Posterior vena cava (tissue), 2 donors: ENCODE measurements around the gene FKBP1B. TPM values are rescaled to one million over a fixed set of nuclear protein-coding genes. Genes with fewer than 3 reads are reported as not detected.
"Not testable (repeated sequence)": the region's sequence is repeated elsewhere in the genome, so short reads cannot be mapped to it uniquely, and the experiment has no call there.

Experiments
- DNase-seq: peaks from one replicate; pipeline ENCODE4 v3.0.0-alpha.2; 2020; ENCODE audit warnings: low spot score
- intact Hi-C, 2 donors: fragments of 100-400 bp; cut with DNase I; formaldehyde crosslinking; loops; one replicate each; pipeline versions ENCODE4 v1.14.1 to v1.14.2; 2022 to 2023
- long read RNA-seq, 2 donors: library from polyadenylated mRNA; unstranded; transcript quantifications; one replicate each; pipeline ENCODE4 v2.0.0, GENCODE V29; 2020 to 2021
- total RNA-seq, 2 donors: library from RNA; stranded (reverse); fragmentation: NEBNext Ultra II Directional; extraction: Animal tissue kit (Norgen Biotek cat#: 25700); gene quantifications; one replicate each; pipeline ENCODE4 v1.2.1, GENCODE V29; 2021
- donor health status: DM: yes; HTN: yes; CAD: no.
- donor health status: DM: yes; HTN: yes; CAD: no.

The FKBP1B gene
- 1 to 10 TPM; 3.9 to 5.9 TPM for total RNA-seq
- long read RNA-seq, donor 1, partial matches to known transcripts = 0 of 2 reads
- long read RNA-seq, donor 1, other reads (novel, unspliced or antisense) = 0 of 2 reads
- long read RNA-seq, donor 2, partial matches to known transcripts = 0 of 1 reads
- long read RNA-seq, donor 2, other reads (novel, unspliced or antisense) = 0 of 1 reads

DNA sequence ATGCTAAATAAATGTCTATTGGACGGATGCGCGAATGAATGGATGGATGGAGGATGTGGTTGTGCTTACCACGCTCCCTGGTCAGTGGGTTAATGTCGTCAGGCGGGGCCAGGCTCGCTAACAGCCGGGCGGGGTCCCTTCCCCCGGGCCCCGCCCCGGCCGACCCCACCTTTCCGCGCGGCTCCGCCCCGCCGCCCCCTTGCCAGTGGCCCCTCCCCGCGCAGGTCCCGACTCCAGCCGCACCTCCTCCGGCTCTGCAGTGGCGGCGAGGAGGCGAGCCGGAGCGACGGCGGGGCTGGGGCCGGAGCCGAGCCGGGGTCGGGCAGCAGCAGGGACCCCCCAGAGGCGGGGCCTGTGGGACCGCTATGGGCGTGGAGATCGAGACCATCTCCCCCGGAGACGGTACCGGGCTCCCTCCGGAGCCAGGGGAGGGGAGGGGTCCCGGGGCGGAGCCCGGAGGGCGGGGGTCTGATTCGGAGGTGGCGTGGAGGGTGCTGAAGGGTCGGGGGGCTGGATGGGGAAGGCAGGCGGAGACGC lies at the start of gene FKBP1B:
Gene FKBP1B (plus strand): TSS at position 257 of the 537 bp plus-strand sequence. CDS start 109 bp downstream, at position 366.
- intact Hi-C loops = no loop called here
- DNase-seq = no peak

DNA sequence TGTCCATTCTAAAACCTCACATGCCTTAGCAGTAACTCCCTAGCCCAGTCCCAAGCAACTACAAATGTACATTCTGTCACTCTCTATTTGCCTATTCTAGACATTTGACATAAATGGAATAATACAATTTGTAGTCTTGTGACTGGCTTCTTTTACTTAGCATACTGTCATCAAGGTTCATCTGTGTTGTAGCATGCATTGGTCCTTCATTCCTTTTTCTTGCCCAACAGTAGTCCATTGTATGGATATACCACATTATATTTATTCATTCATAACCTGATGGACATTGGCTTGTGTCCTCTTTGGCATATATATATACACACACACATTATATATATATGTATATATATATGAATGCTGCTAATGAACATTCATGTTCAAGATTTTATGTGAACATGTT lies 41.8 kb upstream of the FKBP1B start:
- intact Hi-C loops = loop anchor here in 1 of 2 donors (1.0 kb wide), 1 partner anchor 47 kb away; no protein-coding TSS in a partner anchor
- DNase-seq = no peak

- no peak for DNase-seq
- intact Hi-C loops = loop anchor here in 1 of 2 donors (1.0 kb wide), 1 partner anchor 45 kb away; no protein-coding TSS in a partner anchor
Measured at GRCh38 chr2:24008672-24009366, 40.7 kb upstream of the FKBP1B start.

DNA sequence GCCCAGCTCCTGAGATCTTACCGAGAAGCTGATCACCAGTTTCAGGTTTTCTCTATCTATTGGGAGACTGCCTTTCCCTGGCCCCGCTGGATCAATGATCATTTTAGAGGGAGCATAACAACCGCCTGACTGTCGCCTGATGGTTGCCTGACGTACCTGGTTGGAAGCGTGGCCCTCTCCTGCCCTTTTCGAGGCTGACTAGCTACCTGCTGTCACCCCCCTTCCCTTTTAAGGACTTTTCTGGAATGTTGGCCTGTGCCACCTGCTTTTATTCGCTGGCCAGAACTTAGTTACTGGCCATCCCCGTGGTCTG lies 40.2 kb upstream of the FKBP1B start:
- no peak for DNase-seq
- intact Hi-C loops = no loop called here

DNA sequence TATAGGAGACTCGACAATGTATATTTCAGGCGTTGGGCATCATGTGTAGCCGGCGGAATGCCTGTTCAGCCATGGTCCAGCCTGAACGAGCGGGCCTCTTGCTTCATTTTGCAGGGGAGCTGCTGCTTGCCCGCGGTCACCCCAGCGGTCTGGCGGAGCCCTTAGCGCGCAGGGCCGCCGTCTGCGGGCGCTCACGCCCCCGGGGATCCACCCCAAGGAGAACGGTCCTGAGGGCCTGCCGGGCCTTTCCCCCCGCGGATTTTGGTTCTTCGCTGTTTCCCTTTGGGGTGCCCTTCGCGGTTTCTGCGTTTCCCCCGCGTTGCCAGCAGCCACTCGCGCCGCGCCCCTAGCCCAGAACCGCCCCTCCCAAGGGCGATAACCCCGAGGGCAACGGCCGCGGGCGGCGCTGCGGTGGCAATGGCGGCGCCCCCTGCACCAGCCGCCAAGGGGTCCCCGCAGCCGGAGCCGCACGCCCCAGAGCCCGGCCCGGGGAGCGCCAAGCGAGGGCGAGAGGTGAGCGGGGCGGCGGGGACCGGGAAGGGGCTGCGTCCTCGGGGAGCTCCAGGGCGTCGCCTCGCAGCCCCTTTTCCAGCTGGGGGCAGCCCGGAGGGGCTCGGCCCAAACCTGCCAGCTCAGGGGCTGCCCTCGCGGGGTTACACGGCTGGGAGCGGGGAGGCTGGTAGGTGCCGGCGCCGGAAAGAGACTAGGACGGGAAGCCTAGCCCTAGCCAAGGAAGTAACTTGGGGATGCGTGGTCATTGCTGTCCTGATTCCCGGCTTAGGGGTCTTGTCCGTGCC lies 39.7 kb upstream of the FKBP1B start, which contains the start of gene MFSD2B:
Gene MFSD2B (plus strand): TSS at position 406 of the 797 bp plus-strand sequence. CDS start 12 bp downstream, at position 418.
- DNase-seq = no peak

DNA sequence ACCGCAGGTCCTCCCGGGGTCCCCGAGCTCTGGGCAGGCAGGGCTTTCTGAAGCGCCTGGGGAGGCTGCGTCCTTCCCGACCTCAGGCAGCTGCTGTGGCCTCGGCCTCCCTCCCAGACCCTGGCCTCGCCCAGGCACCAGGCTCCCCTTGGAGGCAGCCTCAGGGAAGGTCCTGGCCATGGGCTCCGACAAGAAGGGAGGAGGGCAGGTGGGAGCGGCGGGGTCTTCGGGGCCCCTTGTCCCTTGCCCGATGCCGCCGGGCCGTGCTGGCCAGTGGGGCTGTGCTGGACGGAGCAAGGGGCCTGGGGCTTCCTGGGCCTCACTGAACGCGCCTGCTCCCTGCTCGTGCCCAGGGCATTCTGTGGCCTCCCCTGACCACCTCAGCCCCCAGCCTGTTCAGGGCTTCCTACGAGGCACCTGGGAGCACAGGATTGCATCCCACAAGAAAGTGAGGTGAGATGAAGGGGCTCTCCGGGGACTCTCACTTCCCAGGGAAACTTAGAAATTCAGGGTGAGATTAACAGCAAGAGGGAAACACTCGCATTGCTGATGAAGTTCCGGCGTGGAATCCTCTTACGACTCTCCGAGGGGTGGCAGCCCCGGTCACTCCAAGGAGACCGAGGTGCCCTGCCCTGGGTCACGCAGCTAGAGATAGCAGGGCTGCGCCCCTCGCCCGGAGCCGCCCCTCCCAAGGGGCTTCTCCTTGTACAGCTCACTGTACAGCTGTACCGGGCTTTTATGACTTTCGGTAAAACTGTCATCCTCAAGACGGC lies 38.9 kb upstream of the FKBP1B start:
- intact Hi-C loops = no loop called here
- no peak for DNase-seq

More for the DNA sequence above, 39.7 kb upstream of the FKBP1B start, which contains the start of gene MFSD2B:
- intact Hi-C loops = no loop called here

DNA sequence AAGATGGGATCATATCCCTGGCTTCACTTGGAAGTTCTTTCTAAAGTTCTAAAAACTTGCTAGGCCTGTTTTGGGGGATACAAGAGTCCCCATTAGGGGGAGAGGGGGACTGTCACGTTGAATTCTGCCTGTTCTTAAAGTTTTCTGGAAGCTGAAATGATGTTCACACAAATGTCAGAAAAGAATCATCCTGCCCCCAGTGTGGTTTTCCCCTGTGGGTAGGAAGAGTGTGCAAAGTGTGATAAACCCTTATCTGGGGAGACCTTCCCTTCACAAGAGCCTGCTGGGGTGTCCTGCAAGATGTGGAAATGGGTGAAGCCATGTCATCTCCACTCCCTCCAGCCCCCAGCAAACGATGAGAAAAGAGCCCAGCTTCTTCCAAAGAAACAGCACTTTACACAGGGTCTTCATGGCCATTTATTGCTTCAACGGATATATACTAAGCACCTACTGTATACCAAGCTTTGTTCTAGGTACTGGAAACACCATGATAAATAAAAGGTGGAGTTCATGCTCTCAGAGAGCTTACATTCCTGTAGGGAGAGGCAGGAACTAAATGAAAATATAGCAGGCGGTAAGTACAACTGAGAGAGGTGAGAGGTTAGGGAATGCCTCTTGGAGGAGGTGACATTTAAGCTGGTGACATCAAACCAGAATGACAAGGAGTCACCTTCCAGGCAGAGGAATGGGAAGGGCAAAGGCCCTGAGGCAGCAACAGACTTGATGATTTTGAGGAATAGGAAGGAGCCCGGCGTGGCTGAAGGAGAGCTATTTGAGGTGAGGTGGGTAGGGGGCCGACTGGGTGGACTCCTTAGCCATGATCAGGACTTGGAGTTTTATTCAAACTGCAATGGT lies 38.1 kb upstream of the FKBP1B start:
- no peak for DNase-seq
- intact Hi-C loops = no loop called here

DNA sequence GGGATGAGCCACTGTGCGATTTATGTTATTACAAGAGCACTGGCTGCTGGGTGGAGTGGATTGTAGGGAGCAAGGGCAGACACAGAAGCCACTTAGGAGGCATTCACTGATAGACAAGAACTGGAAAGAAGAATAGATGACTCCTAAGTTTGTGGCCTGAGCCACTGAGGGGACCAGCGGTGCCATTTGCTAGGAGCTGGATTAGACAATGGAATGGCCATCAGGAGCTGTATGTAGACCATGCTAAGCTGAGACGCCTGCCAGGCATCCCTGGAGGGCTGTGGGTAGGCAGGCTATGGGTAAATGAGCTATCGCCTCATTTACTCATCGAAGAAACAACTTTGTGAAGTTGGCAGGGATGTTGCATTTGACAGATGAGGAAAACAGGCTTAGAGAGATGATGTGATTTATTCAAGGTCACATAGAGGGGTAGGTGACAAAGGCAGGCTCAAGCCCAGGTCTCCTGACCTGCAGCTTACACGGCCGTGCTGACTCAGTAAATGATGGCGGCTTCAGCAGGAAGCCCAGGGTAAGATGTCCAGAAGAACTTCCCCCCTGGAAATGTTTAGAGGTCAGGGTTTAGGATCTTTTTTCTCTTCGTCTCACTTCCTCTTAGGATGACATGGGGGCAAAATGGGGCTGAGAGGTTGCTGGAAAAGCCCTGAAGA lies 36.9 kb upstream of the FKBP1B start:
- DNase-seq = no peak
- intact Hi-C loops = no loop called here

DNA sequence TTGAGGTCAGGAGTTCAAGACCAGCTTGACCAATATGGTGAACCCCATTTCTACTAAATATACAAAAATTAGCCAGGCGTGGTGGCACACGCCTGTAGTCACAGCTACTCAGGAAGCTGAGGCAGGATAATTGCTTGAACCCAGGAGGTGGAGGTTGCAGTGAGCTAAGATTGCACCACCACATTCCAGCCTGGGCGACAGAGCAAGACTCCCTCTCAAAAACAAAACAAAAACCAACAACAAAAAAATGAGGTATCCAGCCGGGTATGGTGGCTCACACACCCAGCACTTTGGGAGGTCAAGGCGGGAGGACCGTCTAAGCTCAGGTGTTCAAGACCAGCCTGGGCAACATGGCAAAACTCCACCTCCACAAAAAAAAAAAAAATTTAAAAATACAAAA lies 34.6 kb upstream of the FKBP1B start:
- DNase-seq, intact Hi-C loops: not testable (repeated sequence)

- DNase-seq = no peak
- intact Hi-C loops = no loop called here
Measured at GRCh38 chr2:24015562-24016375, 33.8 kb upstream of the FKBP1B start.

DNA sequence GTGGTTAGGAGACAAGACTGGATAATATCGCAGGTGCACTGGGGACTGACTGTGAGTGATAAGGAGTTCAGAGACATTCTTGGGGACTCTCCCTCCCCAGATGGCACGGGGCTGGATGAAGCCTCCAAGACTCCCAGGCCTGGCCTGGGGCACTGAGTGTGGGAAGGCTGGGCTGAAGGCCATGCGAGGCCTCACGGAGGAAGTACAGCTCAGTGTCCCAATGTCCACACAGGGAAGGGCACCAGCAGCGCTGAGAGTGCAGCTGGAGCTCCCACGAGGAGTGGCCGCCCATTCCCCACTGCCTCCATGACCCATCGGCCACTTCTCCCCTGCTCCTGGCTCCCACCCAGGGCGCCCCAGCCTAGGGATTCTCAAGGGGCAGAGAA lies 33.2 kb upstream of the FKBP1B start:
- intact Hi-C loops = no loop called here

DNA sequence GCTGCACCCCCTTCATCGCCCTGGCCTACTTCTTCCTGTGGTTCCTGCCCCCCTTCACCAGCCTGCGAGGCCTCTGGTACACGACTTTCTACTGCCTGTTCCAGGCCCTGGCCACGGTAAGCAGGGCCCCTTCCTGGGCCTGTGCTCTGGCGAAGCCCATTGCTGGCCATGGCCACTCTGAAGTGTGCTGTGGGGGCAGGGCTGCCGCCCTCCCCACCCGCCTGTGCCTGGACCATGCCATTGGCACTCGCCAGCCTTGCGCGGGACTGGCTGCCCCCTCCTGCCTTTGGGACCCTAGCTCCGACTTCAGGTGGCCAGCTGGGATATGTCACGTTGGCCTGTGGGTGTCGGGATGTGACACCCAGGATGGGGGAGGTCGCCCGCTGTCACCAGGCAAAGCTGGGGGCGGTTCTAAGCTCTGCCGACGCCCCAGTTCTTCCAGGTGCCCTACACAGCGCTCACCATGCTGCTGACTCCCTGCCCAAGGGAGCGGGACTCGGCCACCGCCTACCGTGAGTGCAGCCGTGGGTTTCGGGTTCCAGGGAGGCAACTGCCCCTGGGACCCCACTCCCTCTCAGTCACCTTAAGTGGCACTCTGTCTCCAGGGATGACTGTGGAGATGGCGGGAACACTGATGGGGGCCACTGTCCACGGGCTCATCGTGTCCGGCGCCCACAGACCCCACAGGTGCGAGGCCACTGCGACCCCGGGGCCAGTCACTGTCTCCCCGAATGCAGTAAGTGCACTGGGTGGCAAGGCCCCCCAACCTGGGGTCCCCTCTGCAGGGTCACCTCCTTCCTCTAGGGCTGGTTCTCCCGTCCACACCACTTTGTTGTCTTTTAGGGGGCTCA lies 32.5 kb upstream of the FKBP1B start:
- no peak for DNase-seq

More for the DNA sequence above, 33.2 kb upstream of the FKBP1B start:
- DNase-seq = no peak

DNA sequence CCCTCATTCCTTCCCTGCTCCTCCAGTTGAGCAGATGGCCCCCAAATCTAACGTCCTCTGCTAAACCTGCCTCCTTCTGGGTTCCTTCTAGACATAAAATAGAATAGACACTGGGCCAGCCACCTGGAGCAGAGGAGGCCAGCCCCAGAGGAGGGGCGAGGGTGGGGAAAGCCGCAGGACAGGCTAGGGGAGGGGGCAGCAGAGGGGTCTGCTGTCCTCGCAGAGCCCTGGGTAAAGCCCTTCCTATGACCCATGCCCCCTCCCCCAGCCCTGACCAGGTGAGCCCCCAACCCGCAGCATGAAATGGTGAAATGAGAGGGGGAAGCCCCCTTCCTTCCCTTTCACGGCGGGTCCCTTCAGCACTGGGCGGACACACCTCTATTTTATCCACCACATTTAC lies 31.8 kb upstream of the FKBP1B start:
- no peak for DNase-seq
- intact Hi-C loops = no loop called here

More for the DNA sequence above, 32.5 kb upstream of the FKBP1B start:
- intact Hi-C loops = no loop called here

- DNase-seq = no peak
- intact Hi-C loops = no loop called here
Measured at GRCh38 chr2:24018241-24018640, 31.3 kb upstream of the FKBP1B start.

GRCh38 chr2:24019729-24020128 lies 29.8 kb upstream of the FKBP1B start:
- no peak for DNase-seq

DNA sequence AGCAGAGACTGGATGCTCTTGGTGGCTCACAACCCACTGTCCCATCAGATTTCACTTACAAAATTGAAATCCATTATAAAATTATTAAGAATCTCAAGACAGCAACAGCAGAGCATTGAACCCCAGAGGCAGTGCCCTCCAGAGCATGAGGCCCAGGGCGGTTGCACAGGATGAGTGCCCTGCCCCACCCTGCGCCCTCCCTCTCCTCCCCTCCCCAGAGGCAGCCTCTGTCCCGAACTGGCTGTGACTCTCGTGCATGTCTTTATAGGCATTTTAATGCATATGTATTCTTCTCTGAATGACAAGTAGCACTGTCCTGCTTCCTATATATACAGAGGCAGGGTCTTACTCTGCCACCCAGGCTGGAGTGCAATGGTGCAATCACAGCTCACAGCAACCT lies 29.3 kb upstream of the FKBP1B start:
- DNase-seq = no peak
- intact Hi-C loops = no loop called here

More at GRCh38 chr2:24019729-24020128, 29.8 kb upstream of the FKBP1B start:
- intact Hi-C loops = no loop called here
